ENCODE measurements around the gene FAM83B. TPM values are rescaled to one million over a fixed set of nuclear protein-coding genes. Genes with fewer than 3 reads are reported as not detected.

The FAM83B gene
- total and polyA plus RNA-seq, 10 of the 15 experiments (the other 5 are each of a cell fraction or from before 2014, with no cell fraction given), result 0.05 TPM; not detected in 9

GRCh38 chr6:54886932-54887584 lies 40.5 kb downstream of the FAM83B start:
- no peak overlapping the region for H3K4me3 ChIP-seq
- POLR2A ChIA-PET, result no interaction called here
- 18% methylated on average over 4 of the region's 4 CpGs for WGBS (ENCODE audit: insufficient coverage, insufficient replicate concordance, low lambda C conversion rate, missing lambda C conversion rate)
- no peaks in the 10 kb centered on the region for H3K27me3 ChIP-seq (replicated peaks in 1 of 2; ENCODE audit: control insufficient read depth in 2 of 2, insufficient read depth in 2 of 2, low read length in 1 of 2)
- no peak overlapping the region for H3K9ac ChIP-seq (ENCODE audit: control insufficient read depth, insufficient read depth, low read length)
- no peak overlapping the region for H3K4me2 ChIP-seq (ENCODE audit: control insufficient read depth, insufficient read depth)
- intact Hi-C loops (cut with micrococcal nuclease; ENCODE audit: unreplicated experiment), result no loop called here
- H3K27ac ChIP-seq (ENCODE audit: control insufficient read depth, insufficient read depth), result no peak overlapping the region
- no peaks in the 10 kb centered on the region for H3K36me3 ChIP-seq (ENCODE audit: control insufficient read depth in 2 of 2, insufficient read depth in 2 of 2, low read length in 1 of 2)
- no TSS peak for BruUV-seq (replicated peaks)
- in situ Hi-C loops (cut with MboI), result no loop called here
- FAIRE-seq, result no peak
- no peak for TF ChIP-seq RUNX3 (IDR thresholded peaks at IDR 0.05; ENCODE audit: low read length)
- no peak for DNase-seq (ENCODE audit: low read depth, low spot score)
- H2AFZ ChIP-seq (ENCODE audit: control insufficient read depth, low read depth, low read length), result no peak overlapping the region
- CTCF ChIA-PET, result no interaction called here
- no peak for ATAC-seq
- H3K4me1 ChIP-seq (ENCODE audit: control insufficient read depth, insufficient read depth, low read length), result no peaks in the 10 kb centered on the region
- SMC1A ChIA-PET (ENCODE audit: uncharacterized antibody, unreplicated experiment), result no interaction called here
- H3K79me2 ChIP-seq (ENCODE audit: control insufficient read depth, insufficient read depth, low read length), result no peaks in the 10 kb centered on the region
- no peaks in the 10 kb centered on the region for H3K9me3 ChIP-seq (replicated peaks; ENCODE audit: control insufficient read depth, insufficient read depth, low read length)
- no peaks in the 10 kb centered on the region for H4K20me1 ChIP-seq (ENCODE audit: control insufficient read depth, insufficient read depth)
- RAD21 ChIA-PET (ENCODE audit: unreplicated experiment), result no interaction called here

DNA sequence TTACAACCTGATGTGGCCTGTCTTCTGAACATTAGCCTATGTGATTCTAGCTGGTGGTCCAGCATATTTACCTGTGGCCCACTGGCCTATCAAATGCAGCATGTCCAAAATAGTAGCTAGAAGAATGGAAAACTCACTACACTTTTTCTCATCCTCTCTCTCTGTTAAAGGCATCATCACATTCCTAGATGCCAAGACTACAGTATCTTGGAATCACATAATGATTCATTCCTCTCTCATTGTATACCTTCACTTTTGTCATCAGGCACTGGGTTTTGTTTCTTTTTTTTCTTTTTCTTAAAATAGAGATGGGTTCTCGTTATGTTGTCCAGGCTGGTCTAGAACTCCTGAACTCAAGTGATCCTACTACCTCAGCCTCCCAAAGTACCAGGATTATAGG lies 45.0 kb downstream of the FAM83B start:
- 0% methylated on average over 1 of the region's 1 CpG for WGBS (ENCODE audit: insufficient coverage, insufficient replicate concordance, low lambda C conversion rate, missing lambda C conversion rate)
- CTCF ChIA-PET, result no interaction called here
- FAIRE-seq, result no peak
- TF ChIP-seq RAD51 (IDR thresholded peaks at IDR 0.05) (no peak), ZBED1 (IDR thresholded peaks at IDR 0.05; ENCODE audit: borderline replicate concordance) (no peak), PAX8 (IDR thresholded peaks at IDR 0.05) (no peak), HDAC6 (IDR thresholded peaks at IDR 0.05; ENCODE audit: unreplicated experiment) (no peak), BRCA1 (IDR thresholded peaks at IDR 0.05; ENCODE audit: low read depth, low read length) (no peak), KAT2A (conservative IDR thresholded peaks at IDR 0.05; ENCODE audit: control insufficient read depth, low read depth, low read length) (no peak), NRF1 (conservative IDR thresholded peaks at IDR 0.05; ENCODE audit: low read depth, low read length) (no peak), CUX1 (IDR thresholded peaks at IDR 0.05; ENCODE audit: insufficient replicate concordance, low read depth, low read length) (no peak)
- TF ChIP-seq, protein P1, sequence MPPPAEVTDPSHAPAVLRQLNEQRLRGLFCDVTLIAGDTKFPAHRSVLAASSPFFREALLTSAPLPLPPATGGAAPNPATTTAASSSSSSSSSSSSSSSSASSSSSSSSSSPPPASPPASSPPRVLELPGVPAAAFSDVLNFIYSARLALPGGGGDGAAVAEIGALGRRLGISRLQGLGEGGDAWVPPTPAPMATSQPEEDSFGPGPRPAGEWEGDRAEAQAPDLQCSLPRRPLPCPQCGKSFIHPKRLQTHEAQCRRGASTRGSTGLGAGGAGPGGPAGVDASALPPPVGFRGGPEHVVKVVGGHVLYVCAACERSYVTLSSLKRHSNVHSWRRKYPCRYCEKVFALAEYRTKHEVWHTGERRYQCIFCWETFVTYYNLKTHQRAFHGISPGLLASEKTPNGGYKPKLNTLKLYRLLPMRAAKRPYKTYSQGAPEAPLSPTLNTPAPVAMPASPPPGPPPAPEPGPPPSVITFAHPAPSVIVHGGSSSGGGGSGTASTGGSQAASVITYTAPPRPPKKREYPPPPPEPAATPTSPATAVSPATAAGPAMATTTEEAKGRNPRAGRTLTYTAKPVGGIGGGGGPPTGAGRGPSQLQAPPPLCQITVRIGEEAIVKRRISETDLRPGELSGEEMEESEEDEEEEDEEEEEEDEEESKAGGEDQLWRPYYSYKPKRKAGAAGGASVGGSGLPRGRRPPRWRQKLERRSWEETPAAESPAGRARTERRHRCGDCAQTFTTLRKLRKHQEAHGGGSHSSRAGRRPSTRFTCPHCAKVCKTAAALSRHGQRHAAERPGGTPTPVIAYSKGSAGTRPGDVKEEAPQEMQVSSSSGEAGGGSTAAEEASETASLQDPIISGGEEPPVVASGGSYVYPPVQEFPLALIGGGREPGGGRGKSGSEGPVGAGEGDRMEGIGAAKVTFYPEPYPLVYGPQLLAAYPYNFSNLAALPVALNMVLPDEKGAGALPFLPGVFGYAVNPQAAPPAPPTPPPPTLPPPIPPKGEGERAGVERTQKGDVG (CRISPR knock-in tag; IDR thresholded peaks at IDR 0.05), result no peak

More for the DNA sequence above, 45.0 kb downstream of the FAM83B start:
- Histone ChIP-seq H3K79me2 (ENCODE audit: control insufficient read depth, insufficient read depth, low read length) (no peaks in the 10 kb centered on the region), H3K4me3 (no peak overlapping the region), H3K27me3 (replicated peaks in 1 of 2; ENCODE audit: control insufficient read depth in 2 of 2, insufficient read depth in 2 of 2, low read length in 1 of 2) (no peaks in the 10 kb centered on the region), H3K4me2 (ENCODE audit: control insufficient read depth, insufficient read depth) (no peak overlapping the region), H2AFZ (ENCODE audit: control insufficient read depth, low read depth, low read length) (no peak overlapping the region), H3K4me1 (ENCODE audit: control insufficient read depth, insufficient read depth, low read length) (no peaks in the 10 kb centered on the region), H3K9ac (ENCODE audit: control insufficient read depth, insufficient read depth, low read length) (no peak overlapping the region), H4K20me1 (ENCODE audit: control insufficient read depth, insufficient read depth) (no peaks in the 10 kb centered on the region), H3K27ac (ENCODE audit: control insufficient read depth, insufficient read depth) (no peak overlapping the region), H3K9me3 (replicated peaks; ENCODE audit: control insufficient read depth, insufficient read depth, low read length) (no peaks in the 10 kb centered on the region), H3K36me3 (ENCODE audit: control insufficient read depth in 2 of 2, insufficient read depth in 2 of 2, low read length in 1 of 2) (no peaks in the 10 kb centered on the region)
- no peak for DNase-seq (ENCODE audit: low read depth, low spot score)
- BruUV-seq (replicated peaks), result no TSS peak
- no peak for ATAC-seq
- intact Hi-C loops (cut with micrococcal nuclease; ENCODE audit: unreplicated experiment) (no loop called here), in situ Hi-C loops (cut with MboI) (no loop called here)
- POLR2A ChIA-PET, result no interaction called here
- SMC1A ChIA-PET (ENCODE audit: uncharacterized antibody, unreplicated experiment), result no interaction called here
- RAD21 ChIA-PET (ENCODE audit: unreplicated experiment), result no interaction called here

All from GM12878 (cell line).